HCT116 (cell line): Measurements from ENCODE around the gene LMOD3. TPM values are rescaled to one million over a fixed set of nuclear protein-coding genes. Genes with fewer than 3 reads are reported as not detected.

ENCODE experiments used
- ATAC-seq: fragments of 200-7000 bp; cut with Tn5 transposase; 2 replicates; pipeline ENCODE4 v1.9.1; 2020; ENCODE audit warnings: mild to moderate bottlenecking, moderate library complexity
- BruUV-seq: library from RNA; stranded (reverse); fragments of 400-500 nt; replicated peaks from 2 replicates; lab custom pipeline; 2021; lab: Mats Ljungman, UMichigan
- CTCF ChIA-PET: fragments of 300-600 bp; sonication (Branson Sonifier 250); formaldehyde crosslinking; loops from one replicate; lab custom pipeline; 2021; ENCODE audit warnings: antibody characterized with exemption; lab: Charles Lee
- POLR2A ChIA-PET: fragments of 300-600, 350-600 bp; sonication (Branson Sonifier 250); formaldehyde crosslinking; loops from one replicate; lab custom pipeline; 2021; ENCODE audit warnings: antibody characterized with exemption; lab: Charles Lee
- RAD21 ChIA-PET, 2 experiments: fragments of 300-600 bp; sonication (Branson Sonifier 250); formaldehyde crosslinking; loops; one replicate each; lab custom pipeline; 2023; ENCODE audit warnings: low total read pairs in 2 of 2; ENCODE audit not compliant: uncharacterized antibody in 2 of 2, unreplicated experiment in 2 of 2, low non-redundant PET in 1 of 2; lab: Charles Lee
- DNase-seq: peaks from one replicate; pipeline ENCODE4 v3.0.0-alpha.2; 2010; ENCODE audit warnings: low read depth, low spot score
- H2AFZ ChIP-seq: fragments of 200-600 bp; shearing (Covaris generic), sonication (generic); 2 replicates; pipeline ENCODE4 v1.6.1; 2017; ENCODE audit warnings: low read depth, mixed run types, mixed read lengths, antibody characterized with exemption, low read length; ENCODE audit not compliant: poor library complexity, severe bottlenecking
- H3K27ac ChIP-seq: 2 replicates; pipeline ENCODE4 v1.5.1; 2012; ENCODE audit warnings: low read depth, low read length
- H3K27me3 ChIP-seq: fragments of 200-600 bp; sonication (generic); 2 replicates; pipeline ENCODE4 v1.6.1; 2016; ENCODE audit warnings: mixed run types, low read length, mixed read lengths; ENCODE audit not compliant: insufficient read depth
- H3K36me3 ChIP-seq, 2 experiments: fragments of 200-500 bp in 1 of 2; fragments of 200-600 bp in 1 of 2; sonication (Bioruptor generic) in 1 of 2; sonication (generic) in 1 of 2; 2 replicates each; pipeline versions ENCODE4 v1.5.1 to v1.6.1; 2014 to 2016; ENCODE audit warnings: low read length in 2 of 2, inconsistent platforms in 1 of 2, mixed read lengths in 1 of 2, mixed run types in 1 of 2; ENCODE audit not compliant: insufficient read depth in 2 of 2, control insufficient read depth in 1 of 2
- H3K4me1 ChIP-seq, 2 experiments: fragments of 200-600 bp in 1 of 2; sonication (generic) in 1 of 2; 2 replicates each; pipeline versions ENCODE4 v1.5.1 to v1.6.1; 2012 to 2017; ENCODE audit warnings: low read length in 2 of 2, inconsistent platforms in 1 of 2, mild to moderate bottlenecking in 1 of 2, mixed read lengths in 1 of 2, mixed run types in 1 of 2, moderate library complexity in 1 of 2; ENCODE audit not compliant: insufficient read depth in 2 of 2, control insufficient read depth in 1 of 2
- H3K4me2 ChIP-seq: fragments of 200-600 bp; sonication (generic); 2 replicates; pipeline ENCODE4 v1.6.1; 2017; ENCODE audit warnings: mixed run types, low read length, mixed read lengths
- H3K4me3 ChIP-seq, 2 experiments: fragments of 200-600 bp in 1 of 2; sonication (generic) in 1 of 2; replicated peaks in 1 of 2; 2 replicates each; pipeline ENCODE4 v1.5.1; 2011 to 2016; ENCODE audit warnings: low read length in 2 of 2, control low read depth in 1 of 2, low read depth in 1 of 2, mild to moderate bottlenecking in 1 of 2, mixed read lengths in 1 of 2, mixed run types in 1 of 2
- H3K79me2 ChIP-seq: fragments of 200-600 bp; sonication (generic); 2 replicates; pipeline ENCODE4 v1.6.1; 2017; ENCODE audit warnings: mild to moderate bottlenecking, mixed run types, low read length, moderate library complexity, mixed read lengths; ENCODE audit not compliant: insufficient read depth
- H3K9ac ChIP-seq: fragments of 200-600 bp; sonication (generic); 2 replicates; pipeline ENCODE4 v1.6.1; 2016; ENCODE audit warnings: low read length, mixed read lengths
- H3K9me2 ChIP-seq: fragments of 200-600 bp; sonication (generic), shearing (Covaris generic); 2 replicates; pipeline ENCODE4 v1.6.1; 2017; ENCODE audit warnings: mixed run types, mild to moderate bottlenecking, moderate library complexity; ENCODE audit not compliant: insufficient read depth
- H3K9me3 ChIP-seq, 2 experiments: fragments of 200-500 bp in 1 of 2; fragments of 200-600 bp in 1 of 2; sonication (Bioruptor generic) in 1 of 2; sonication (generic) in 1 of 2; 2 replicates each; pipeline ENCODE4 v1.6.1; 2014 to 2017; ENCODE audit warnings: low read length in 2 of 2, mixed read lengths in 2 of 2, inconsistent platforms in 1 of 2, low read depth in 1 of 2, mild to moderate bottlenecking in 1 of 2, mixed run types in 1 of 2, moderate library complexity in 1 of 2; ENCODE audit not compliant: control insufficient read depth in 1 of 2, insufficient read depth in 1 of 2
- H4K20me1 ChIP-seq: fragments of 200-600 bp; sonication (generic), shearing (Covaris generic); 2 replicates; pipeline ENCODE4 v1.6.1; 2017; ENCODE audit warnings: mixed run types, mild to moderate bottlenecking, moderate library complexity; ENCODE audit not compliant: insufficient read depth
- CEBPB ChIP-seq: IDR thresholded peaks from 2 replicates; pipeline ENCODE4 v1.6.1; 2012; ENCODE audit warnings: low read depth
- ELF1 ChIP-seq: IDR thresholded peaks from 2 replicates; pipeline ENCODE4 v1.6.1; 2012; ENCODE audit warnings: low read depth, borderline replicate concordance
- EZH2 ChIP-seq: fragments of 200-600 bp; sonication (generic); IDR thresholded peaks from 2 replicates; pipeline ENCODE4 v1.6.1; 2017; ENCODE audit warnings: antibody characterized with exemption, mixed run types
- EZH2phosphoT487 ChIP-seq: fragments of 200-600 bp; IDR thresholded peaks from 2 replicates; pipeline ENCODE4 v1.6.1; 2018; ENCODE audit warnings: antibody characterized with exemption, borderline replicate concordance
- YY1 ChIP-seq: IDR thresholded peaks from 2 replicates; pipeline ENCODE4 v1.6.1; 2011; ENCODE audit warnings: low read length, low read depth, moderate library complexity, mild to moderate bottlenecking; ENCODE audit not compliant: insufficient replicate concordance; ENCODE audit errors: extremely low read depth
- ZFX ChIP-seq: fragments of 450-650 bp; IDR thresholded peaks from 2 replicates; pipeline ENCODE4 v1.6.1; 2017
- intact Hi-C: fragments of 100-400 bp; cut with micrococcal nuclease; formaldehyde crosslinking; loops from 2 replicates; pipeline ENCODE4 v1.10.0; 2022
- total RNA-seq: library from RNA; stranded (reverse); gene quantifications from one replicate; pipeline ENCODE4 v1.2.1, GENCODE V29; 2021; ENCODE audit not compliant: unreplicated experiment
- TF ChIP-seq, protein P1 (sequence below): IDR thresholded peaks from 2 replicates; pipeline ENCODE4 v1.6.1; 2012

LMOD3 gene
- total RNA-seq, 1 experiment from 2014 or later, result not detected

DNA sequence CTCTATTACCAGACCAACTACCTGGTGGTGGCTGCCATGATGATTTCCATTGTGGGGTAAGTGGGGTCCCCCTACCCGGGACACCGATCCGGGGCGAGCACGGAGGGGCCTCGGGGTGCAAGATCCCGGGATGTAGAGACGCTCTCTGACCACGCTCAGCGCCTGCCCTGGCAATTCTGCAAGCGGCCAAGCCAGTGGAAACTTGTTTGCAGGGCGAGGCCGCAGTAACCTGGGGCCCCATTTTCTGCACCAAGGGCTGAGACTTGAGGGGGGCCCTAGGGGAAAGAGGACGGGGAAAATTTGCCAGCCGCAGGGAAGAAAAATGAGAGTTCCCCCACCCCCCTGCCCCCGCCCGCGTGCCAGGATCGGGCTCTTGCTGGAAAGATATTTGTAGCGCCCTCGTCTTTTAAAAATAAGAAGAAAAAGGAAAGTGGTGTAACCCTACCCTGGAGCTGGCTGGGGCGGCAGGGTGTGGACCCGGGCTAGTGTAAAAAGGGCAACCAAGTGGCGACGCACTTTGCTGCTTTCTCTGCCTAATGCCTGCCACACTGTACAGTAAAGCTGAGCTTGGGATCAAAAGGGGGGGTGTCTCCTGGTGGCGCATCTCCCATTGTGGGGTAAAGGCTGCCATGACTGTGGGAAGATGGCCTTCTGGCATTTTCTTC, 37.1 kb downstream of the LMOD3 start:
- TF ChIP-seq ZFX (0 out of 2 replicates have a peak, but pooled peaks have one; percentile 19), EZH2phosphoT487 (no peak), ELF1 (no peak), YY1 (peak; percentile 37), EZH2 (no peak), CEBPB (no peak)
- TF ChIP-seq, protein P1, sequence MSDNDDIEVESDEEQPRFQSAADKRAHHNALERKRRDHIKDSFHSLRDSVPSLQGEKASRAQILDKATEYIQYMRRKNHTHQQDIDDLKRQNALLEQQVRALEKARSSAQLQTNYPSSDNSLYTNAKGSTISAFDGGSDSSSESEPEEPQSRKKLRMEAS, result 0 out of 2 replicates have a peak, but pooled peaks have one; percentile 6
- TF ChIP-seq, all 23 proteins: peak for 3
- H3K9ac ChIP-seq, result peak overlapping the region; percentile 77
- intact Hi-C loops, result no loop called here
- H4K20me1 ChIP-seq, result no peaks in the 10 kb centered on the region
- POLR2A ChIA-PET, result interaction anchor here (1.1 to 1.8 kb wide), 3 partner anchors 12 to 33 kb away, joined by 3 to 5 read pairs (median 3); no protein-coding TSS in a partner anchor
- peak; percentile 12 for ATAC-seq
- CTCF ChIA-PET, result interaction anchor here (0.6 kb wide), 1 partner anchor 100 kb away, joined by 3 read pairs; no protein-coding TSS in a partner anchor
- H3K36me3 ChIP-seq, result no peaks in the 10 kb centered on the region
- TSS peak; percentile 39 for BruUV-seq
- H3K79me2 ChIP-seq, result peaks cover 38% of the 10 kb centered on the region
- H2AFZ ChIP-seq, result no peak overlapping the region
- peak overlapping the region; percentile 70 for H3K27ac ChIP-seq
- H3K27me3 ChIP-seq, result no peaks in the 10 kb centered on the region
- H3K9me2 ChIP-seq, result no peaks in the 10 kb centered on the region
- no peaks in the 10 kb centered on the region for H3K9me3 ChIP-seq
- H3K4me1 ChIP-seq, result peaks cover 39 to 84% of the 10 kb centered on the region in 2 experiments
- H3K4me2 ChIP-seq, result peak overlapping the region; percentile 85
- RAD21 ChIA-PET, result no interaction called here
- peak overlapping the region; percentile 80 to 84 for H3K4me3 ChIP-seq
- no peak for DNase-seq
